IMR-90 (cell line): ENCODE results near the gene INA.

Source experiments
- CEBPB ChIP-seq: IDR thresholded peaks from 2 replicates; pipeline ENCODE4 v1.6.1; 2012; ENCODE audit warnings: low read depth, low read length, improper control_type of control experiment
- CHD1 ChIP-seq: IDR thresholded peaks from 2 replicates; pipeline ENCODE4 v1.6.1; 2012; ENCODE audit warnings: low read depth, low read length, improper control_type of control experiment
- CTCF ChIP-seq: conservative IDR thresholded peaks from 2 replicates; pipeline ENCODE4 v1.5.1; 2012; ENCODE audit warnings: mild to moderate bottlenecking, low read depth, low read length, improper control_type of control experiment
- ELK1 ChIP-seq: fragments of 150-350 bp; IDR thresholded peaks from 2 replicates; pipeline ENCODE4 v1.6.1; 2016; ENCODE audit warnings: low read depth, mild to moderate bottlenecking, low read length, moderate library complexity, borderline replicate concordance
- MAFK ChIP-seq: IDR thresholded peaks from 2 replicates; pipeline ENCODE4 v1.6.1; 2012; ENCODE audit warnings: low read depth, low read length, improper control_type of control experiment
- MXI1 ChIP-seq: IDR thresholded peaks from 2 replicates; pipeline ENCODE4 v1.6.1; 2012; ENCODE audit warnings: low read depth, mild to moderate bottlenecking, low read length, moderate library complexity, borderline replicate concordance
- POLR2A ChIP-seq: IDR thresholded peaks from 2 replicates; pipeline ENCODE4 v1.6.1; 2012; ENCODE audit warnings: mild to moderate bottlenecking, low read depth, low read length
- RAD21 ChIP-seq: IDR thresholded peaks from 2 replicates; pipeline ENCODE4 v1.6.1; 2012; ENCODE audit warnings: low read length, improper control_type of control experiment
- RFX5 ChIP-seq: IDR thresholded peaks from 2 replicates; pipeline ENCODE4 v1.8.0; 2012; ENCODE audit warnings: low read depth, mild to moderate bottlenecking, low read length, moderate library complexity
- SMC3 ChIP-seq: fragments of 150-350 bp; IDR thresholded peaks from 2 replicates; pipeline ENCODE4 v1.6.1; 2016; ENCODE audit warnings: low read depth, mild to moderate bottlenecking, antibody characterized with exemption, low read length, moderate library complexity
- TF ChIP-seq, protein P1 (sequence below): fragments of 150-350 bp; IDR thresholded peaks from 2 replicates; pipeline ENCODE4 v1.6.1; 2017; ENCODE audit warnings: mild to moderate bottlenecking, antibody characterized with exemption, low read length, low read depth

DNA sequence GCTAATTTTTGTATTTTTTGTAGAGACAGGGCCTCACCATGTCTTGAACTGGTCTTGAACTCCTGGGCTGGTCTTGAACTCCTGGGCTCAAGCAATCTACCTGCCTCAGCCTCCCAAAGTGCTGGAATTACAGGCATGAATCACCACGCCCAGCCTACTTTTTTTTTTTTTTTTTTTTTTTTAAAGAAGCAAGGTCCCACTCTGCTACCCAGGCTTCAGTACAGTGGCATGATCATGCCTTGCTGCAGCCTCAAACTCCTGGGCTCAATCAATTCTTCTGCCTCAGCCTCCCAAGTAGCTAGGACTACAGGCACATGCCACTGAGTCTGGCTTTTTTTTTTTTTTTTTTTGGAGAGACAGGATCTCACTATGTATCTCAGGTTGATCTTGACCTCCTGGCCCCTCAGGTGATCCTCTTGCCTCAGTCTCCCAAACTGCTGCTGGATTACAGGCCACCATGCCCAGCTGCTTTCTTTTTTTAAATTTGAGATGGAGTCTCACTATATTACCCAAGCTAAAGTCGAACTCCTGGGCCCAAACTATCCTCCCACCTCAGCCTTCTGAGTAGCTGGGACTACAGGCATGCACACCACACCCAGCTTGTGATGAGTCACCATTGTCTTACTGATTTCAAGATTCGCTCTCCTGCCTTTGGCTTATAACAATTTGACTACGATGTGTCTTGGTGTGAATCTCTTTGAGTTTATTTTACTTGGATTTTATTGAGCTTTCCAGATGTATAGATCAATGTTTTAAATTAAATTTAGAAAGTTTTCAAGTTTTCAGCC is 22.2 kb upstream of the INA start:
- TF ChIP-seq POLR2A (no peak), ELK1 (no peak), RFX5 (no peak), CTCF (no peak), CHD1 (no peak), MXI1 (no peak), SMC3 (no peak), MAFK (no peak), RAD21 (no peak), CEBPB (no peak)
- TF ChIP-seq, protein P1, sequence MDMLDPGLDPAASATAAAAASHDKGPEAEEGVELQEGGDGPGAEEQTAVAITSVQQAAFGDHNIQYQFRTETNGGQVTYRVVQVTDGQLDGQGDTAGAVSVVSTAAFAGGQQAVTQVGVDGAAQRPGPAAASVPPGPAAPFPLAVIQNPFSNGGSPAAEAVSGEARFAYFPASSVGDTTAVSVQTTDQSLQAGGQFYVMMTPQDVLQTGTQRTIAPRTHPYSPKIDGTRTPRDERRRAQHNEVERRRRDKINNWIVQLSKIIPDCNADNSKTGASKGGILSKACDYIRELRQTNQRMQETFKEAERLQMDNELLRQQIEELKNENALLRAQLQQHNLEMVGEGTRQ = no peak
